Neural cell (in vitro differentiated cells): ENCODE results near the gene RARS1. TPM values are rescaled to one million over a fixed set of nuclear protein-coding genes. Genes with fewer than 3 reads are reported as not detected.

Experiments
- H2AFZ ChIP-seq: fragments of 200-600, 300-800 bp; sonication (generic), shearing (Covaris generic); 2 replicates; pipeline ENCODE4 v1.6.0; 2014; ENCODE audit warnings: low read depth, mild to moderate bottlenecking, antibody characterized with exemption, low read length, moderate library complexity
- H3F3A ChIP-seq: fragments of 200-600 bp; shearing (Covaris generic); 2 replicates; pipeline ENCODE4 v1.6.1; 2016; ENCODE audit warnings: mild to moderate bottlenecking, moderate library complexity, mixed read lengths, antibody characterized with exemption, low read length; ENCODE audit not compliant: insufficient read depth, poor library complexity, severe bottlenecking
- H3K27ac ChIP-seq: fragments of 200-600, 300-800 bp; sonication (generic), shearing (Covaris generic); 2 replicates; pipeline ENCODE4 v1.5.1; 2014; ENCODE audit warnings: mild to moderate bottlenecking, low read length, moderate library complexity
- H3K27me3 ChIP-seq: fragments of 300-800, 200-600 bp; sonication (generic), shearing (Covaris generic); 2 replicates; pipeline ENCODE4 v1.6.0; 2014; ENCODE audit warnings: mild to moderate bottlenecking, low read depth, low read length, moderate library complexity; ENCODE audit not compliant: insufficient read depth
- H3K36me3 ChIP-seq: fragments of 300-800, 200-600 bp; sonication (generic), shearing (Covaris generic); 2 replicates; pipeline ENCODE4 v1.5.1; 2014; ENCODE audit warnings: mild to moderate bottlenecking, antibody characterized with exemption, low read length, moderate library complexity; ENCODE audit not compliant: insufficient read depth
- H3K4me2 ChIP-seq: fragments of 300-800, 200-600 bp; sonication (generic), shearing (Covaris generic); 2 replicates; pipeline ENCODE4 v1.6.0; 2014; ENCODE audit warnings: mild to moderate bottlenecking, low read length
- H3K4me3 ChIP-seq: fragments of 300-800, 200-600 bp; sonication (generic), shearing (Covaris generic); 2 replicates; pipeline ENCODE4 v1.5.1; 2014; ENCODE audit warnings: mild to moderate bottlenecking, low read length, moderate library complexity
- H3K79me2 ChIP-seq: fragments of 200-600 bp; shearing (Covaris generic); replicated peaks from 2 replicates; pipeline ENCODE4 v1.6.0; 2014; ENCODE audit warnings: mild to moderate bottlenecking, low read length, moderate library complexity; ENCODE audit not compliant: insufficient read depth
- H3K9ac ChIP-seq: fragments of 300-800, 200-600 bp; sonication (generic), shearing (Covaris generic); 2 replicates; pipeline ENCODE4 v1.6.1; 2016; ENCODE audit warnings: mild to moderate bottlenecking, low read length, mixed read lengths
- H3K9me2 ChIP-seq: fragments of 200-600 bp; shearing (Covaris generic); 2 replicates; pipeline ENCODE4 v1.6.1; 2016; ENCODE audit warnings: mild to moderate bottlenecking, low read length, mixed read lengths; ENCODE audit not compliant: insufficient read depth
- H3K9me3 ChIP-seq: fragments of 200-600, 300-800 bp; sonication (generic), shearing (Covaris generic); 2 replicates; pipeline ENCODE4 v1.6.1; 2016; ENCODE audit warnings: mild to moderate bottlenecking, mixed run types, low read length, moderate library complexity, mixed read lengths
- H4K20me1 ChIP-seq: fragments of 200-600 bp; shearing (Covaris generic); 2 replicates; pipeline ENCODE4 v1.6.1; 2016; ENCODE audit warnings: mild to moderate bottlenecking, mixed run types; ENCODE audit not compliant: insufficient read depth
- CTCF ChIP-seq: fragments of 450-650 bp; IDR thresholded peaks from 2 replicates; pipeline ENCODE4 v1.5.1; 2014; ENCODE audit warnings: antibody characterized with exemption, mild to moderate bottlenecking, moderate library complexity; ENCODE audit not compliant: poor library complexity, severe bottlenecking
- EP300 ChIP-seq: fragments of 450-650 bp; conservative IDR thresholded peaks from 2 replicates; pipeline ENCODE4 v1.6.1; 2014; ENCODE audit warnings: antibody characterized with exemption, mild to moderate bottlenecking, moderate library complexity; ENCODE audit not compliant: poor library complexity, severe bottlenecking
- EZH2 ChIP-seq: fragments of 200-600, 300-800 bp; shearing (Covaris generic), sonication (generic); IDR thresholded peaks from 2 replicates; pipeline ENCODE4 v1.6.1; 2014; ENCODE audit warnings: antibody characterized with exemption, low read length, borderline replicate concordance, mild to moderate bottlenecking; ENCODE audit not compliant: insufficient read depth, poor library complexity, severe bottlenecking
- MXI1 ChIP-seq: fragments of 450-650 bp; conservative IDR thresholded peaks from 2 replicates; pipeline ENCODE4 v1.6.1; 2014; ENCODE audit warnings: antibody characterized with exemption, mild to moderate bottlenecking; ENCODE audit not compliant: poor library complexity, severe bottlenecking
- POLR2AphosphoS5 ChIP-seq: IDR thresholded peaks from 2 replicates; pipeline ENCODE4 v1.6.1; 2012
- RAD21 ChIP-seq: fragments of 450-650 bp; conservative IDR thresholded peaks from 2 replicates; pipeline ENCODE4 v1.6.1; 2014; ENCODE audit warnings: antibody characterized with exemption, mild to moderate bottlenecking, moderate library complexity
- SMC3 ChIP-seq: fragments of 450-650 bp; conservative IDR thresholded peaks from 2 replicates; pipeline ENCODE4 v1.6.1; 2014; ENCODE audit warnings: antibody characterized with exemption, mild to moderate bottlenecking, moderate library complexity; ENCODE audit not compliant: poor library complexity
- TAF1 ChIP-seq: IDR thresholded peaks from 2 replicates; pipeline ENCODE4 v1.6.1; 2012; ENCODE audit warnings: low read depth
- polyA minus RNA-seq: library from RNA; depleted of rRNA, polyadenylated mRNA; stranded (reverse); fragments of >200 nt; gene quantifications from 2 replicates; pipeline ENCODE4 v1.2.3, GENCODE V29; 2014
- polyA plus RNA-seq: library from polyadenylated mRNA; depleted of rRNA; stranded (reverse); fragments of >200 nt; gene quantifications from 2 replicates; pipeline ENCODE4 v1.2.3, GENCODE V29; 2014
- TF ChIP-seq, protein P1 (sequence below): IDR thresholded peaks from 2 replicates; pipeline ENCODE4 v1.6.1; 2012; ENCODE audit warnings: borderline replicate concordance

RARS1 gene
- polyA plus RNA-seq (114 and 140 TPM in 2 replicates), polyA minus RNA-seq (189 and 216 TPM in 2 replicates)

DNA sequence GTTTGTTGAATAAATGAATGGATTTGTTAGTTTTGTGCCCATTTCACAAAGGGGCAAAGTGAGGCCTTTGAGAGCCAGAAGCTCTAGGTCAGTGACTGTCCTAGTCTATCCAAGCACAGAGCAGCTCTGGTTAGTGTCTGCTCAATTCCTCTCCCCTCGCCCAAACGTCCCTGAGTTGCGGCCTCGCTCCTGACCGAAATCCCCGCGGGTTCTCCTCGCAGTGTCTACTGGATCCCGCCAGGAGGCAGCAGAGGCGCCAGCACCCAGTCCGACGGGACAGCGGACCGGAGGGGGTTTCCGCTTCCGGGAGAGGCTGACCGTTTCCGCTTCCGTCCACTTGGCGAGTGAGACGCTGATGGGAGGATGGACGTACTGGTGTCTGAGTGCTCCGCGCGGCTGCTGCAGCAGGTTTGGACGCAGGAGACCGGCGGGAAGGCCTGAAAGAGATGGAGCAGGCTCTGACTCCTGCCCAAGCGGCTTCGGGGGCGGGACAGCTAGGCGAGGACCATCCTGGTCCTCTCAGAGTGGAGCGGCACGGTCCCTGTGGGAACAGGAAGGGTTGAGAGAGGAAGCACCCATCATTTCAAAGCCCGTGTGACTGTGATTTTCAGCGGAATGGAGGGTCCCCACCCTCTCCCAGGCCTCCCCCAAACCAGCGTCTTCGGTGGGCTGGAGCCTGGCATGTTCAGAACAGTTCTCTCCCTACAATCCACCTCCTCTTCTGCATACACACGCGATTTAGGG is at the start of gene RARS1:
Gene RARS1, plus strand, starts transcription at position 336 of the 744 bp plus-strand sequence. Its CDS starts 28 bp downstream, at position 364.
- Histone ChIP-seq H3K36me3 (no peaks in the 10 kb centered on the region), H3K9me3 (no peaks in the 10 kb centered on the region), H3K9me2 (no peaks in the 10 kb centered on the region), H3K9ac (peak within 1 kb of the TSS; percentile 77), H4K20me1 (no peaks in the 10 kb centered on the region), H3K27ac (peak within 1 kb of the TSS; percentile 78), H3K79me2 (peaks cover 8% of the 10 kb centered on the region), H3F3A (no peaks in the 10 kb centered on the region), H3K27me3 (no peaks in the 10 kb centered on the region), H2AFZ (peak within 1 kb of the TSS; percentile 70), H3K4me2 (peak within 1 kb of the TSS; percentile 63), H3K4me3 (peak within 1 kb of the TSS; percentile 71)
- TF ChIP-seq MXI1 (peak; percentile 86), RAD21 (peak; percentile 72), CTCF (peak; percentile 99), POLR2AphosphoS5 (peak; percentile 99), TAF1 (peak; percentile 79), EZH2 (no peak), SMC3 (peak; percentile 88), EP300 (no peak)
- TF ChIP-seq, protein P1, sequence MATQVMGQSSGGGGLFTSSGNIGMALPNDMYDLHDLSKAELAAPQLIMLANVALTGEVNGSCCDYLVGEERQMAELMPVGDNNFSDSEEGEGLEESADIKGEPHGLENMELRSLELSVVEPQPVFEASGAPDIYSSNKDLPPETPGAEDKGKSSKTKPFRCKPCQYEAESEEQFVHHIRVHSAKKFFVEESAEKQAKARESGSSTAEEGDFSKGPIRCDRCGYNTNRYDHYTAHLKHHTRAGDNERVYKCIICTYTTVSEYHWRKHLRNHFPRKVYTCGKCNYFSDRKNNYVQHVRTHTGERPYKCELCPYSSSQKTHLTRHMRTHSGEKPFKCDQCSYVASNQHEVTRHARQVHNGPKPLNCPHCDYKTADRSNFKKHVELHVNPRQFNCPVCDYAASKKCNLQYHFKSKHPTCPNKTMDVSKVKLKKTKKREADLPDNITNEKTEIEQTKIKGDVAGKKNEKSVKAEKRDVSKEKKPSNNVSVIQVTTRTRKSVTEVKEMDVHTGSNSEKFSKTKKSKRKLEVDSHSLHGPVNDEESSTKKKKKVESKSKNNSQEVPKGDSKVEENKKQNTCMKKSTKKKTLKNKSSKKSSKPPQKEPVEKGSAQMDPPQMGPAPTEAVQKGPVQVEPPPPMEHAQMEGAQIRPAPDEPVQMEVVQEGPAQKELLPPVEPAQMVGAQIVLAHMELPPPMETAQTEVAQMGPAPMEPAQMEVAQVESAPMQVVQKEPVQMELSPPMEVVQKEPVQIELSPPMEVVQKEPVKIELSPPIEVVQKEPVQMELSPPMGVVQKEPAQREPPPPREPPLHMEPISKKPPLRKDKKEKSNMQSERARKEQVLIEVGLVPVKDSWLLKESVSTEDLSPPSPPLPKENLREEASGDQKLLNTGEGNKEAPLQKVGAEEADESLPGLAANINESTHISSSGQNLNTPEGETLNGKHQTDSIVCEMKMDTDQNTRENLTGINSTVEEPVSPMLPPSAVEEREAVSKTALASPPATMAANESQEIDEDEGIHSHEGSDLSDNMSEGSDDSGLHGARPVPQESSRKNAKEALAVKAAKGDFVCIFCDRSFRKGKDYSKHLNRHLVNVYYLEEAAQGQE, result peak; percentile 71

DNA sequence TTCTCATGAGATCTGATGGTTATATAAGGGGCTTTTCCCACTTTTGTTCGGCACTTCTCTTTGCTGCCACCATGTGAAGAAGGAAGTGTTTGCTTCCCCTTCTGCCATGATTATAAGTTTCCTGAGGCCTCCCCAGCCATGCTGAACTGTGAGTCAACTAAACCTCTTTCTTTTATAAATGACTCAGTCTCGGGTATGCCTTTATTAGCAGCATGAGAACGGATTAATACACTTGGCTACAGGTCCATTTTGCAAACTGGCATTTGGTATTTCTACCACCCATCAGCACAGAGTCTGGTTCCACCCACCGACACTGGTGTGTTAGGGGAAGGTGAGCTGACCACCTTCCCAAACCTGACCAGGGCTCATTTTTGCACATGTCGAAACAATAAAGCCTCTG is 47.9 kb upstream of the RARS1 start:
- H3K27me3 ChIP-seq, result no peaks in the 10 kb centered on the region
- H3K27ac ChIP-seq, result no peak overlapping the region
- no peak overlapping the region for H3K4me2 ChIP-seq
- H3K9ac ChIP-seq, result no peak overlapping the region
- H3K79me2 ChIP-seq, result no peaks in the 10 kb centered on the region
- H4K20me1 ChIP-seq, result no peaks in the 10 kb centered on the region
- no peaks in the 10 kb centered on the region for H3K9me2 ChIP-seq
- no peak overlapping the region for H3K4me3 ChIP-seq
- TF ChIP-seq EZH2 (no peak), TAF1 (no peak), CTCF (no peak), POLR2AphosphoS5 (no peak), RAD21 (no peak), SMC3 (no peak), MXI1 (no peak), EP300 (no peak)
- TF ChIP-seq, protein P1, result no peak
- no peaks in the 10 kb centered on the region for H3K9me3 ChIP-seq
- H3K36me3 ChIP-seq, result no peaks in the 10 kb centered on the region
- H2AFZ ChIP-seq, result no peak overlapping the region
- H3F3A ChIP-seq, result no peaks in the 10 kb centered on the region
